Activated CD8-positive, alpha-beta memory T cell treated with anti-CD3 and anti-CD28 coated beads, Interleukin-2, amount 50 U/mL, for 24 hours (primary cell): ENCODE data around the gene TPPP.
"Not testable (repeated sequence)": the region's sequence is repeated elsewhere in the genome, so short reads cannot be mapped to it uniquely, and the experiment has no call there.

Experiments used
- DNase-seq: peaks from one replicate; pipeline ENCODE4 v3.0.0-alpha.2; 2020; ENCODE audit errors: extremely low read depth

TPPP gene

GRCh38 chr5:694042-694431 is 885 bp upstream of the TPPP start:
- DNase-seq = not testable (repeated sequence)

- not testable (repeated sequence) for DNase-seq
These were observed 567 bp downstream of the TPPP start for GRCh38 chr5:692529-693041.

GRCh38 chr5:691817-692528 is 1.2 kb downstream of the TPPP start:
- DNase-seq = no peak

- DNase-seq = not testable (repeated sequence)
These were observed 2.1 kb downstream of the TPPP start for GRCh38 chr5:691049-691448.

GRCh38 chr5:690293-690692 is 2.9 kb downstream of the TPPP start:
- DNase-seq = not testable (repeated sequence)

- not testable (repeated sequence) for DNase-seq
These were observed 4.7 kb downstream of the TPPP start for GRCh38 chr5:688348-689010.

GRCh38 chr5:686936-687335 is 6.2 kb downstream of the TPPP start:
- DNase-seq = not testable (repeated sequence)

GRCh38 chr5:686172-686523 is 7.0 kb downstream of the TPPP start:
- DNase-seq = not testable (repeated sequence)

- no peak for DNase-seq
These were observed 7.6 kb downstream of the TPPP start for GRCh38 chr5:685262-686171.

- no peak for DNase-seq
These were observed 8.4 kb downstream of the TPPP start for GRCh38 chr5:684751-685216.

GRCh38 chr5:683551-684481 is 9.3 kb downstream of the TPPP start:
- no peak for DNase-seq

GRCh38 chr5:682651-683358 is 10.3 kb downstream of the TPPP start:
- DNase-seq = not testable (repeated sequence)

GRCh38 chr5:682216-682615 is 10.9 kb downstream of the TPPP start:
- not testable (repeated sequence) for DNase-seq

- DNase-seq = not testable (repeated sequence)
These were observed 11.6 kb downstream of the TPPP start for GRCh38 chr5:681317-682191.

- not testable (repeated sequence) for DNase-seq
These were observed 12.3 kb downstream of the TPPP start for GRCh38 chr5:680836-681235.

GRCh38 chr5:680118-680795 is 12.9 kb downstream of the TPPP start:
- DNase-seq = not testable (repeated sequence)

GRCh38 chr5:679166-679895 is 13.8 kb downstream of the TPPP start:
- not testable (repeated sequence) for DNase-seq

GRCh38 chr5:678521-678920 is 14.6 kb downstream of the TPPP start:
- not testable (repeated sequence) for DNase-seq
